BJ (cell line): Measurements from ENCODE around the gene RANBP3L. TPM values are rescaled to one million over a fixed set of nuclear protein-coding genes. Genes with fewer than 3 reads are reported as not detected.
"Not testable (repeated sequence)": the region's sequence is repeated elsewhere in the genome, so short reads cannot be mapped to it uniquely, and the experiment has no call there.

ENCODE experiments used
- CTCF ChIA-PET: fragments of 350-600 bp; formaldehyde crosslinking; extraction: SDS; loops from one replicate; lab custom pipeline; 2021; ENCODE audit warnings: antibody characterized with exemption, inconsistent platforms; lab: Yijun Ruan, JAX
- POLR2A ChIA-PET: fragments of 300-600 bp; sonication (Branson Sonifier 250); formaldehyde crosslinking; extraction: SDS; loops from one replicate; lab custom pipeline; 2021; ENCODE audit warnings: antibody characterized with exemption; lab: Charles Lee
- DNase-seq: peaks from one replicate; pipeline ENCODE4 v3.0.0-alpha.2; 2011; ENCODE audit warnings: low read depth
- H3K27me3 ChIP-seq: 2 replicates; pipeline ENCODE4 v1.6.0; 2011; ENCODE audit warnings: low read length; ENCODE audit not compliant: control insufficient read depth, insufficient read depth
- H3K36me3 ChIP-seq: 2 replicates; pipeline ENCODE4 v1.5.1; 2011; ENCODE audit warnings: low read length; ENCODE audit not compliant: control insufficient read depth, insufficient read depth
- H3K4me3 ChIP-seq: 2 replicates; pipeline ENCODE4 v1.5.1; 2011; ENCODE audit warnings: low read depth, mild to moderate bottlenecking, control low read depth, low read length
- CTCF ChIP-seq: IDR thresholded peaks from 2 replicates; pipeline ENCODE4 v1.5.1; 2011; ENCODE audit warnings: low read depth, mild to moderate bottlenecking, control low read depth, inconsistent platforms, low read length, moderate library complexity; ENCODE audit not compliant: insufficient read depth
- polyA plus RNA-seq: library from polyadenylated mRNA; depleted of rRNA; stranded (reverse); fragments of >200 nt; gene quantifications from 2 replicates; pipeline ENCODE4 v1.2.3, GENCODE V29; 2011; rRNA removed

Gene RANBP3L
- polyA plus RNA-seq, 1 experiment = not detected

GRCh38 chr5:36200513-36200912 is 101.2 kb downstream of the RANBP3L start:
- CTCF ChIA-PET = interaction anchor here (0.6 kb wide), 1 partner anchor 28 kb away, joined by 4 read pairs; no protein-coding TSS in a partner anchor
- POLR2A ChIA-PET = interaction anchor here (0.7 kb wide), 1 partner anchor 636 kb away, joined by 3 read pairs; no protein-coding TSS in a partner anchor
- TF ChIP-seq CTCF = no peak
- H3K27me3 ChIP-seq = no peaks in the 10 kb centered on the region
- no peak for DNase-seq
- H3K4me3 ChIP-seq = no peak overlapping the region
- H3K36me3 ChIP-seq = no peaks in the 10 kb centered on the region

GRCh38 chr5:36199620-36200019 is 102.1 kb downstream of the RANBP3L start:
- no peak for TF ChIP-seq CTCF
- DNase-seq = no peak
- Histone ChIP-seq H3K27me3 (no peaks in the 10 kb centered on the region), H3K36me3 (no peaks in the 10 kb centered on the region), H3K4me3 (no peak overlapping the region)
- CTCF ChIA-PET = interaction anchor here (1.4 kb wide), 1 partner anchor 42 kb away, joined by 4 read pairs; the partner anchor contains the start of gene NADK2
- POLR2A ChIA-PET = interaction anchor here (0.7 kb wide), 1 partner anchor 637 kb away, joined by 3 read pairs; no protein-coding TSS in a partner anchor

- CTCF ChIA-PET = interaction anchor here (1.3 to 1.4 kb wide), 2 partner anchors 43 to 107 kb away, joined by 3 to 4 read pairs; partner anchors contain the start of gene NADK2
Measured at GRCh38 chr5:36198783-36199182, 102.9 kb downstream of the RANBP3L start.

More at GRCh38 chr5:36198783-36199182, 102.9 kb downstream of the RANBP3L start:
- DNase-seq, POLR2A ChIA-PET, H3K27me3 ChIP-seq, H3K4me3 ChIP-seq, H3K36me3 ChIP-seq: not testable (repeated sequence)

Other genes with a start within 250 kb of the RANBP3L start
- gene UGT3A2, start 235.0 kb downstream of the RANBP3L start, polyA plus RNA-seq = not detected in 2 replicates
- 2.6 and 6.9 TPM in 2 replicates for gene LMBRD2, start 150.0 kb downstream of the RANBP3L start, polyA plus RNA-seq
- gene SKP2, start 149.8 kb downstream of the RANBP3L start, polyA plus RNA-seq = 22.0 and 30.7 TPM in 2 replicates
- gene NADK2, start 60.0 kb downstream of the RANBP3L start, polyA plus RNA-seq = 7.2 and 13.5 TPM in 2 replicates